22Rv1 (cell line): Measurements from ENCODE around the gene CST9.

Experiments
- CTCF ChIP-seq: fragments of 450-650 bp; IDR thresholded peaks from 2 replicates; pipeline ENCODE4 v1.5.1; 2017; ENCODE audit warnings: mild to moderate bottlenecking
- ZFX ChIP-seq: fragments of 450-650 bp; IDR thresholded peaks from 2 replicates; pipeline ENCODE4 v1.6.1; 2017; ENCODE audit warnings: antibody characterized with exemption, borderline replicate concordance

- no peak for TF ChIP-seq CTCF
- TF ChIP-seq ZFX = no peak
These were observed 8.0 kb upstream of the CST9 start for GRCh38 chr20:23613676-23614075.
